PC-9 (cell line): ENCODE results near the gene PTK6.

Source experiments
- CTCF ChIP-seq: fragments of 200-600 bp; sonication (generic); conservative IDR thresholded peaks from 2 replicates; pipeline ENCODE4 v1.6.1; 2017; ENCODE audit warnings: mixed run types, antibody characterized with exemption, mild to moderate bottlenecking, moderate library complexity
- EZH2 ChIP-seq: fragments of 200-600 bp; sonication (generic); IDR thresholded peaks from 2 replicates; pipeline ENCODE4 v1.8.0; 2017; ENCODE audit warnings: antibody characterized with exemption, low read depth

- no peak for TF ChIP-seq CTCF
- no peak for TF ChIP-seq EZH2
Measured at GRCh38 chr20:63565021-63565698, 28.0 kb upstream of the PTK6 start.
